NCI-H1417 (cell line): ENCODE results near the gene ITPR1.

Source experiments
- DNase-seq, 3 experiments: peaks; one replicate each; lab custom pipeline; 2025; lab: John Stamatoyannopoulos, UW

Gene ITPR1

DNA sequence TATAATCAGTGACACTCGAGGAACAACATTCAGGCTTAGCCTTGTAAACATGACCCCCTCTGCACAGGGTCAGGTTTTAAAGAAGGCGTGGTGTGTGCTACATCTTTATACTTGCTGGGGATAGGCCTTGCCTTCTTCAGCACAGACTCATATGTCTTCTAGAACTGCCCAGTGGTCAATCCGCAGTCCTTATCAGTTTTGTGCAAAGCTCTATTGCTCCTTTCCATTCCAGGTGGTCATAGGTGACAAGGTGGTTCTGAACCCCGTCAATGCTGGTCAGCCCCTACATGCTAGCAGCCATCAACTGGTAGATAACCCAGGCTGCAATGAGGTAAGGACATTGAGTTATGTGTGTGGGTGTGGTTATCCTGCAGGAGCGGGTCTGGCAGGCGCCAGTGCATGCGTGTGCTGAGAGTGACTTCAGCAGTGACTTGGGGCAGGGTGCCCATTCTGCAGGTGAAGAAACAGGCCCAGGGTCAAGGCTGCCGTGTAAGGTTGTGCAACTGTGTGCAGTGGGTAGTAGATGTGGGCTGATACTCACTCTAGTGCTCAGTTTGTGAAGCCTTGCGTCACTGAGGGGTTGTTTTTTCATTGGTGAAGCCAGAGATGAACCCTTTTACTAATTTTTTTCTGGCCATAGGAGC is 150.9 kb downstream of the ITPR1 start:
- DNase-seq: no peak

DNA sequence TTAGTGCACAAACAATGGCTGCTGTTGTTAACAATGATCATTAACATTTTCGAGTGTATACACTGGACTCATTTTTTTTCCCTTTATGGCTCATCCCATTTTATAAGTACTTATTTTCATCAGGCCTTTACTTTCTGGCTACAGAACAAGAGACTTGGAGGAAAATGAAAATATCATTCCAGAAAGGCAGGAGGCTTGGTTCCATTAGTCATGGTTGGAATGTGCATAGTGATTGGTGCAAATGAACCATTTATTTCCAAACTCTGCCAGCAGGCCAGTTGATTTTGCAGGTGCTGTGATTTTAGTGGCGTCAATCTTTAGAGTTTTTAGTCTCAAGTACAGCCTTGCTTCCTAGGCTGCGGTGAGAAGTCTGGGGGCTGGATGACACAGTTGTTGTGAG is 151.8 kb downstream of the ITPR1 start:
- no peak for DNase-seq

- no peak for DNase-seq
These were observed 152.3 kb downstream of the ITPR1 start for GRCh38 chr3:4645468-4645867.

- no peak for DNase-seq
These were observed 154.3 kb downstream of the ITPR1 start for GRCh38 chr3:4647411-4647810.

GRCh38 chr3:4655145-4656045 is 162.2 kb downstream of the ITPR1 start:
- DNase-seq: no peak

DNA sequence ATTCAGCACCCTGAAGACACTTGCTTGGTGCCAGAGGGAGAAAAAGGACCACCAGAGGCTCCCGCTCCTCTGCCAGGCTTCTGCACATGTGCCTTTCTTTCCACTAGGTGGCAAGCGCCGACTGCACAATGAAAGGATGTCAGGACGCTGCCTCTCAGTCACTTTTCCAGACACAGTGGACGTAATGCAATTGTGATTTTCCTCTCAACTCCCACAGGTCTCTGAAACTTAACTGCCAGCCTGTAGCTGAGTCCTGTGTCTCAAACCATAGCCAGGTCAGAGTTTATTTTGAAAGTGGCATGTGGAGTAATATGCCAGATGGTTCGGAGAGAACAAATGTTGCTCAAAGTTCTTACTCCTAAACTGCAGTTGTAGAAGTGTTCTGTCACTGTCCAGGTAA is 162.9 kb downstream of the ITPR1 start:
- DNase-seq: peak; percentile 12 to 73 (median 16)

DNA sequence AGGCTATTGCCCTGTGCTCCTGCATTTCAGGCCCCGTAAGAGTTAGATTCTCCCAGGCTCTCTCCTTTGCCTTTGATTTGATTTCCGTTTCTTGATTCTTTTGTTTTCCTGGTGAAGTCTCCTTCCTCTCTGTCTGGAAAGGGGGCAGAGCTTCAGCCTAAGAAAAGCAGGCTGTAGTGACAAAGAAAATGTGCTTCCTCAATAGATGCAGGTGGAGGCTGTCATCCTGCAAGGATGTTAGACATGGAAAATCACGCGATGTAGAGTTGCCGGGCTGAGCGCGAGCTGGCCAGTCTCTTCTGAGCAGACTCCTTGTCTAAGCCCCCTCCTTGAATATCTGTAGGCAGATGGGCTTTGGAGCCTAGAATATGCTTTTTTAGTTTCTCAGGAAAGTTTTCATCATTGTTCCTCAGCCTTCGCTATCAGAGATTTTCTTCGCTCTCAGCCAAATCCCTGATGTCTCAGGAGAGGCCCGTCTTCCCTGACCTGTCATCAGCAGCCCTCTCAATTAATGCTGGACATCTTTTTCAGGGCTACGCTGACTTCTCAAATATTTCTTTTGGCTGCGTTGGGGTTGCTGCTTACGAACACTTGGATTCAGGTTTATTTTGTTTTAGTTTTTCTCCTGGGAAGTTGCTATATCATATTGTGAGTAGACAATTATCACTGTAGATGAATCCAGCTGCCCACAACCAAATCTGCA is 163.6 kb downstream of the ITPR1 start:
- no peak for DNase-seq

- no peak for DNase-seq
These were observed 167.8 kb downstream of the ITPR1 start for GRCh38 chr3:4660936-4661335.

- DNase-seq: no peak
These were observed 171.3 kb downstream of the ITPR1 start for GRCh38 chr3:4664412-4664811.

- DNase-seq: no peak
These were observed 172.0 kb downstream of the ITPR1 start for GRCh38 chr3:4665197-4665596.

- no peak for DNase-seq
These were observed 172.9 kb downstream of the ITPR1 start for GRCh38 chr3:4666071-4666470.

DNA sequence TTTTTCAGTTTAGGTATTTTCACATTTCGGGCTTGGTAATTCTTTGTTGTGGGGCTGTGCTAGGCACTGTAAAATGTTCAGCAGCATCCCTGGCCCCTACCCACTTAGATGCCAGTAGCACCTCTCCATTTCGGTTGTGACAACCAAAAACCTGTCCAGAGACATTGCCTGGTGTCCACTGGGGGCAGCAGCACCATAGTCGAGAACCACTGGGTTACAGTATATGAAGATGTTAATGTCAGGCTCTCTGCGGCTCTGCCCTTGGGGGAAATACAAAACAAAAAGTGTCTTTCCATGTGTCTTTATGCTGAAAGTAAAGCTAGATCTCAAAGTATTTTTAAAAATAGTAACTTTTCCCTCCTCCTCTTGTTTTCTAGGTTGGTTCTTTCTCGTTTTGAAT is 177.2 kb downstream of the ITPR1 start:
- DNase-seq: no peak

- DNase-seq: peak in 1 of 3 experiments; percentile 2
These were observed 179.7 kb downstream of the ITPR1 start for GRCh38 chr3:4672725-4673275.

DNA sequence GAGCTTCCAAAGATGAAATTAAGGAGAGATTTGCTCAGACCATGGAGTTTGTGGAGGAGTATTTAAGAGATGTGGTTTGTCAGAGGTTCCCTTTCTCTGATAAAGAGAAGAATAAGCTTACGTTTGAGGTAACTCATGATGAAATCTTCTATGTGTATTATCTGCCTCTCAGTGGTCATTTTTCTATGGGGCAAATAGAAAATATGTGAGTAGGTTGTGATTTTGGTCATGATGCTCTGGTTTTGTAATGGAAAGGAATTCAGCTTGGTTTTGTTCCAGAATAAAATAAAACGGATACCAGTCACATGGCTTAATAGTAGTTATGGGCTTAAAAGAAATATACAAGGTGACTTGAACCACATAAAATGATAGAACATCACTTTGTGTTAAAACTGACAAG is 181.1 kb downstream of the ITPR1 start:
- no peak for DNase-seq

- DNase-seq: no peak
These were observed 182.6 kb downstream of the ITPR1 start for GRCh38 chr3:4675704-4676103.

- no peak for DNase-seq
These were observed 185.2 kb downstream of the ITPR1 start for GRCh38 chr3:4678320-4678719.

DNA sequence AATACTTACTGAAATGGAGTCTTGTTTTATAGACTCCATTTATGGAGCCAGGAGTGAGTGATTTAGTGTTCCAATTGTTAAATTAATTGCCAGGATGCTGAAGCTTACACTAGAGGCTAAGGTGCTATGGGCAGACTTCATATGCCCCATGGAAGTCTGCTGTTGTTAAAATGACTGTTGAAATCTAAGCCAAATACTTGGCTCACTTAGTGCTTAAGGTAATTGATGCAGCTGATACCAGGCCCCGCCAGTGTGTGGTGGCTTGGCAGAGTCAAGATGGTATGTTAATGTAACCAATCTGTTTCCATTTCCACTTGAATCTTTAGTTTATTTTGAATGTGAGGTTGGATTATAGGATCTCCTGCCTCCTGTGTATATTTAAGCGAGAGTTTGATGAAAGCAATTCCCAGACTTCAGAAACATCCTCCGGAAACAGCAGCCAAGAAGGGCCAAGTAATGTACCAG is 187.1 kb downstream of the ITPR1 start:
- DNase-seq: no peak

DNA sequence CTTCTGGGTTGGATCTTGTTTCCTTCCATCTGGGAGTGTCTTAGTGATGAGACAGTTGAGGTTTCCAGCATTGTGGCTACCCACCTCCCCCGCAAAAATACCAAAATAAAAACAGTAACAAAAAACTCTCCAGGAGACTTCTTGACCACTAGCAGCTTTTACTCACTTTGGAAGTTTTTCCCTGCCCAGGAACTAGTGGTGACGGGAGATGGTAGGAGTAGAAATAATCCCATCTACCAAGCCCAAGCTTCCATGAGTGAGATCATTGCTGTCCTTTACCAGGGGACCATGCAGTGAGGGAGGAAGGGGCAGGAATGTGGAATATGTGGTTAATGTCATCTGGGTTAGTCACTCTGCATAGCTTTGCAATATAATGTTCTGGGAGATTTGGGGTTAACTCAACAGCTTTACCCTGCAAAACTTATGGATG is 187.7 kb downstream of the ITPR1 start:
- no peak for DNase-seq

GRCh38 chr3:4681301-4681700 is 188.2 kb downstream of the ITPR1 start:
- no peak for DNase-seq

DNA sequence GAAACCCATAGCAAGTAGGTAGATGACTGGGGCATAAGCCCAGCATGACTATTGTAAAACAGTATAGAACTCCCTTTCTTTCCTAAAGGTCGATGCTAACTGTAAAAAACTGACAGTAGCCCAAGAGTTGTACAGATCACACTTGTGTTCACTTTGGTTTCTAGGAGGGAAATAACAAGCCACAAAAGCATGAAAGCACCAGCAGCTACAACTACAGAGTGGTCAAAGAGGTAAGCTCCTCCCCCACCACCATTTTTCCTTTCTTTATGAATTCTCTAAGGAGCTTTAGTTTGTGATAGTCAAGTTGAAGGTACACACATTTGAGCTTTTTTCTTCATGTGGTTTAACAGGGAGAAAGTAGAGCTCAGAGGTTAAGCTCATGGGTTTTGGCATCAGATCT is 191.0 kb downstream of the ITPR1 start:
- DNase-seq: no peak

- DNase-seq: no peak
These were observed 191.8 kb downstream of the ITPR1 start for GRCh38 chr3:4684976-4685375.

GRCh38 chr3:4685673-4686345 is 192.7 kb downstream of the ITPR1 start:
- no peak for DNase-seq
